Lower leg skin (tissue), 3 donors: ENCODE data around the gene ADARB2.

ENCODE experiments used
- CTCF ChIP-seq, 3 donors: fragments of 450-650 bp; IDR thresholded peaks; one replicate each; pipeline ENCODE4 v1.5.1; 2016; ENCODE audit warnings: antibody characterized with exemption in 3 of 3, mild to moderate bottlenecking in 3 of 3, moderate library complexity in 2 of 3
- POLR2A ChIP-seq, 2 donors: fragments of 450-650 bp; IDR thresholded peaks; one replicate each; pipeline ENCODE4 v1.6.1; 2016 to 2017; ENCODE audit warnings: antibody characterized with exemption in 2 of 2, mild to moderate bottlenecking in 1 of 2, moderate library complexity in 1 of 2

- TF ChIP-seq CTCF (IDR thresholded peaks at IDR 0.05) (no peak), POLR2A (IDR thresholded peaks at IDR 0.05) (no peak)
Observed at GRCh38 chr10:1255600-1256431, 481.5 kb downstream of the ADARB2 start.
